Epithelial cell of prostate (primary cell): Measurements from ENCODE around the gene FDX1.

Source experiments
- DNase-seq: peaks from one replicate; pipeline ENCODE4 v3.0.0-alpha.2; 2011; ENCODE audit warnings: low read depth, low spot score
- H3K27ac ChIP-seq: fragments of 450-650 bp; 2 replicates; pipeline ENCODE4 v1.5.1; 2017; ENCODE audit warnings: mild to moderate bottlenecking

FDX1 gene

GRCh38 chr11:110455718-110456117 is 26.0 kb downstream of the FDX1 start:
- no peak for DNase-seq
- no peak overlapping the region for H3K27ac ChIP-seq

DNA sequence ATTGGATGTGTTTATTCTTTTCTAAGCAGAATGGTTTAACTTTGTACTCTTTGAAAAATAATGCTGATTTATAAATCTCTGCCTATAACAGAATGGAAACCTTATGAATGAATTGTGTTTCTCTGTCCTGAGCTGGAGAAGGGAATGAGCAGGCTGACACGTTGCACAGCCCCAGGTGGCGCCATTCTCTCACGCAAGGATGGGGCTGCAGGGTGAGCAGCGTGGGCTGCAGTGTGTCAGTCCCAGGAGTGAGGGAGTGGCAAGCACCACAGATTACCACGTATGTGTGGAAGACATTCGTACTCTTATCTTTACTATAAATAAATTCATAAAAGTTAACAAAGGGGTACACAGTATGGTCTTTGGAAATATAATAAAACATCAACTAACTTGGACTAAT is 33.4 kb downstream of the FDX1 start:
- DNase-seq: no peak
- no peak overlapping the region for H3K27ac ChIP-seq

DNA sequence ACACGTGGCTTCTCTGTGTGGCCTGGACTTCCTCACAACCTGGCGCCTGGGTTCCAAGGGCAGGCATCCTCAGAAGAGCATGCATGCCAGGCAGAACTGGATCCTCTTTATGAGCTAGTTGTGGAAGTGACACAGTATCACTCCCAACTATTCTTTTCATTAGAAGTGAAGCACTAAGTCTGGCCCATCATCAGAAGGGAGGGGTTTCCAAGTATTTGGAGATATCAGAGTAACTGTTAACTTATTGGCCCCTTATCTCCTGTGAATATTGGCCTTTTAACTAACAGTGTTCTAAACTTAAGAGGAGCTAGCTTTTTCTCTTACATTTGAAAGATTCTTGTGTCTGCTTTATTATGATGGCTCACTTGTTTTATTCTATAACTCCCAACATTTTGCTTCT is 35.5 kb downstream of the FDX1 start:
- no peak for DNase-seq
- H3K27ac ChIP-seq: no peak overlapping the region

DNA sequence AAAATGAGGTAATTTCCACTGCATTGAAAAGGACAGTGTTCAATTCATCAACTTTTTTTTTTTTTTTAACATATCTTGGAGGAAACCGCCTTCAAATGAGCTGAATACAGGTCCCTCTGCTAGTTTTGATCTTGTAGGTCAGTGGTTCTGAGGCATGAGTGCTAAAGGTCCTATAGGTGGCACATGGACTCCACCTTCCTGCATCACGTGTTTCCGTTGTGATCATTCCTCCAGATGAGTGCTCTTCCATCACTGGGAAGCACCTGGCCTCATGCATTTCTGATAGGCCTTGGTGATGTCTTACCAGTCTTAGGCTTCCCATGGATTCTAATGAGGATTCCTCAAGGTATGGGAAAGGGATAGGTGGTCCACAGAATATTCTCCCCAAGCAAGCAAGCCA is 37.8 kb downstream of the FDX1 start:
- no peak overlapping the region for H3K27ac ChIP-seq
- no peak for DNase-seq

GRCh38 chr11:110468121-110468520 is 38.4 kb downstream of the FDX1 start:
- H3K27ac ChIP-seq: no peak overlapping the region
- no peak for DNase-seq

DNA sequence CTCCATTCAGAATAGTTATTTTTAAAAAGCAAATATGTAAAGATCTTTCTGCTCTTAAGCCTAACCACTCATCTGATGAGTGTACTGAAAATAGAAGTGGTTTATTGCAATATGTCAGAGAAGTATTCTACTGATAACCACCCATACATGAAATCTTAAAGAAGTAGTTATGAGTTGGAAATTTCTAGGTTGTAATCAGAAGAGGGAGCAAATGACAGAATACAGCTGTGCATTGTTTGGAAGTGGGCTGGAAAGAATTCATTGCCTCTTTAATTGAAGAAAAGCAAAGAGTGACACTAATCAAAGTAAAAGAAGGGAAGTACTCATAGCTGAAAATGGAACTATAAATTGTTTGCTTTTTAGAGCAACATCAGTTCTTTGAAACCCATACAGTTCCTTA is 39.4 kb downstream of the FDX1 start:
- no peak for DNase-seq

GRCh38 chr11:110470716-110471115 is 41.0 kb downstream of the FDX1 start:
- DNase-seq: no peak
- H3K27ac ChIP-seq: no peak overlapping the region

More for the DNA sequence above, 39.4 kb downstream of the FDX1 start:
- H3K27ac ChIP-seq: no peak overlapping the region

DNA sequence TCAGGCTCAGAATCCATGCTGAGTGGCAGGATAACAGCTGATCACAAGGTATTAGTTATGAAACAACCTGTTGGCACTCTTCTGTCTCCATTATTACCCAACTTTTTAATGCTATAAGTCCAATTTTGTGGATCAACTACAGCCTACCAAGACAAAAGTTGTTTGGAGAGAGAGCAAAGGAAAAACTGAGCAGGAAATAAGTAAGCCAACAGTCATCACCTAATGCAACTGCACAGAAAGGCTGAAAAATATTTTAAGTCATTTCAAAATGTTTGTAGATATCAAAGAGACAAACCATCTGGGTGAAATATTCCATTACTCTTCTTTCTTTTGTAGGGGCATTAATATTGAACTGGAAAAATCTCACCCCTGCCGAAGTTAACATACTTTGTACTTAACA is 41.6 kb downstream of the FDX1 start:
- DNase-seq: no peak
- H3K27ac ChIP-seq: peak overlapping the region; percentile 28

DNA sequence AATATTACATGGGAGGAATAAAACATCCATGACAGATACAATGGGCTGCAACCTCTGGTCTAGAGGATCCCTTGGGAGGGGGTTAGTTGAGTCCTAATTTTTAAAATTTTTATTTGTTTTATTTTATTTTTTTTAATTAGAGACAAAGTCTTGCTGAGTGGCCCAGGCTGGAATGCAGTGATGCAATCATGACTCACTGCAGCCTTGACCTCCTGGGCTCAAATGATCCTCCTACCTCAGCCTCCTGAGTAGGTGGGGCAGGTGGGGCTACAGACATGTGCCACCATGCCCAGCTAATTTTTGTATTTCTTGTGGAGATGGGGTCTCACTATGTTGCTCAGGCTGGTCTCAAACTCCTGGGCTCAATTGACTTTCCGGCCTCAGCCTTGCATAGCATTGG is 43.1 kb downstream of the FDX1 start:
- H3K27ac ChIP-seq: no peak overlapping the region
- no peak for DNase-seq

DNA sequence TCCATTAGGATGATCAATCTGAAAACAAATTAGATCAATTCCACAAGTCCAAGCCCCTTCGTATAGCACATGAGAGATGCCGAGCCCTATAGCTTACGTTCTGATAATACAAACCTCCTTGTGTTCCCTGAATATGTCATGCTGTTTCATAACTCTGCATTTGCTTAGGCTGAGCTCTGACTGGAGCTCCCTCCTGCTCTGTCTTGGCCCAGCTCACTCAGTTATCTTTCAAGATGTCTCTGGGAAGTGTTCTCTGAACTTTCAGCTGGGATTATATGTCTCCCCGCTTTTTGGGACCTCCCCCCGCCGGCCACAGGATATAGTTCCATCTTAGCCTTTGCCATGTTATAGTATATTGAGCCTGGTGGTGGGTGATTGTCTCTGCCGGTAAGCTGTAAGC is 44.0 kb downstream of the FDX1 start:
- H3K27ac ChIP-seq: no peak overlapping the region

DNA sequence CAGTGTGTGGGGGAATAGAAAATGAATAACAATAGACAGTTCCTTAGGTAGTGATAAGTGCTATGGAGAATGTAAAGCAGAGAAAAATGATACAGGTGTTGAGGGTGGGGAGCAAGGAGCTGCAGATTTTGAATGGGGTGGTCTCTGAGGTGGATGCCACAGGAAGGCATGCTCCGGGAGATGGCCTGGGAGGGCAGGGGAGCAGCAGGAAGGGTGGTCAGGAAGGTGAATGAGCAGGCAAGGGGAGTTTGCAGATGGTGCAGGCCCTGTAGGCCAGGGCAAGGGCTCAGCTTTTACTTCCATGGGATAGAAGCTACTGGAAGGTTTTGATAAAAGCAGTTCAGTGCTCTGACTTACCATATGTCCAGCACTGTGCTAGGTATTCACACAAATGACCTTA is 44.8 kb downstream of the FDX1 start:
- H3K27ac ChIP-seq: no peak overlapping the region
- DNase-seq: no peak

More for the DNA sequence above, 44.0 kb downstream of the FDX1 start:
- DNase-seq: no peak

DNA sequence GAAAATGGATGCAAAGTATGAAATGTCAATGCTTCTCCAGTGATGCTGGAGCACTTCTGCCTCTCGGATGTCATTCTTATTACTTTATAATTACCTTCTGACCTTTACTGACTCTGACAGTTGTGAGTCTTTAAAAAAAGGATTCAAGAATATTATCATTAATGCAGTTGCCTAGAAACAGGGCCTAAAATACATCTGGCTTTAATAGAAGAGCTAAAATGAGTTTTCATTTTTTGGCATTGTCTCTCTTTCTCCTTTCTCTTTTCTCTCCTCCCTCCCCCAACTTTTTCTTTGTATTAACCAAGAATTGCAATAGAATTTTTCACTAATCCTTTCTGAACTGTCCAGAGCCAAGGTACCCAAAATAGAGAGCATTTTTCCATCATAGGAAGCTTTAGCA is 45.9 kb downstream of the FDX1 start:
- no peak for DNase-seq
- H3K27ac ChIP-seq: no peak overlapping the region

DNA sequence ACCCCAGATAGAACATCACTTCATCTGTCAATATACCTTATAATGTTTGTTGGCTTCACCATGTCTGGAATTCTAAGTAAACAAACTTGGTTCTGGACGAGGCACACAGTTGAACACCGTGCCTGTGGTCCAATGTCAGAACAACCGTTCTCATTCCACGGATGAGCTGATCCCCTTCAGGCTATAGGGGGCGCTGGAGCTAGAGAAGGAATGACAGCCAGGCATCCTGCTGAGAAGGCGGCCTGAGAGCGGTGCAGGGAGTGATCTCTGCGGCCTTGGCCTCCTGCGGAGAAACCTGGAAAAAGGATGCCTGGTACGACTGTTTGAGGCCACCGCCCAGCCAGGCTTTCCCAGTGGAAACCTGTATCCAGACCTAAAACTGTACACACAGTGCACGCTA is 48.7 kb downstream of the FDX1 start:
- DNase-seq: no peak
- H3K27ac ChIP-seq: no peak overlapping the region

GRCh38 chr11:110479108-110480101 is 49.7 kb downstream of the FDX1 start:
- no peak for DNase-seq

GRCh38 chr11:110481523-110481922 is 51.8 kb downstream of the FDX1 start:
- no peak for DNase-seq
- no peak overlapping the region for H3K27ac ChIP-seq

More at GRCh38 chr11:110479108-110480101, 49.7 kb downstream of the FDX1 start:
- H3K27ac ChIP-seq: no peak overlapping the region

GRCh38 chr11:110486156-110486555 is 56.4 kb downstream of the FDX1 start:
- DNase-seq: no peak
- H3K27ac ChIP-seq: no peak overlapping the region

GRCh38 chr11:110488446-110488845 is 58.7 kb downstream of the FDX1 start:
- H3K27ac ChIP-seq: no peak overlapping the region
- DNase-seq: no peak

GRCh38 chr11:110490886-110491285 is 61.1 kb downstream of the FDX1 start:
- no peak for DNase-seq
- H3K27ac ChIP-seq: no peak overlapping the region

DNA sequence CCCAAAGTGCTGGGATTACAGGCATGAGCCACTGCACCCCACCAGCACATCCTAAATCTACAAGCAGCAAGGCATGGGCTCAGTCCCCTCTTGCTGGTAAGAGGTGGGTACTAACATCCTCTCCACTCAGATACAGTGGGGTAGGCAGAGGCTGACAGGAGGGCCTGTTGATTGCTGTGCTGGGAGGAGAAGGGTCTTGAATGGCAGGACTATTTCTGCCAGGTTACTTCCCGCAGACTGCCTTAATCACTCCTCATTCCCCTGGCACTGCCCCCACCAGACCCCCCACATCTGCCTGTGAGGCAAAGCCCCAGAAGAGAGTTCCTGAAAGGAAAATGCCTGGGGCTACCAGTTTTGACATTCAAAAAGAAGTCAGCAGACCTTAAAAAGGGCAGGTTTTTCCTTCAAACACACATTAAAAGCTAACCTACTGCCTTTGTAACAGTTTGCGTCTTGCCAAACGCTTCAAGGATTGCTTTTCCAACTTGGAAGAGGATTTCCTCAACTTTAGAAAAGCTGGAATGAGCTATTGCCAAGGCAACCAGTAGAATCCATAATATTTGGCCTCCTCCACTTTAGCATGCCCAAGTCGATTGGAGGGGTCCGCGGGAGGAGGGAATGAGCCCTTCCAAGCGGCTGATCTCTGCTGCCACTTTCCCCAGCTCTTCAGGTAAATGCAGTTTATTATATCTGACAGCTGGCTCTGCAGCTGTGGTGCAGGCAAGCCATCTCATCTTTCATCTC is 62.0 kb downstream of the FDX1 start:
- DNase-seq: no peak
- no peak overlapping the region for H3K27ac ChIP-seq

DNA sequence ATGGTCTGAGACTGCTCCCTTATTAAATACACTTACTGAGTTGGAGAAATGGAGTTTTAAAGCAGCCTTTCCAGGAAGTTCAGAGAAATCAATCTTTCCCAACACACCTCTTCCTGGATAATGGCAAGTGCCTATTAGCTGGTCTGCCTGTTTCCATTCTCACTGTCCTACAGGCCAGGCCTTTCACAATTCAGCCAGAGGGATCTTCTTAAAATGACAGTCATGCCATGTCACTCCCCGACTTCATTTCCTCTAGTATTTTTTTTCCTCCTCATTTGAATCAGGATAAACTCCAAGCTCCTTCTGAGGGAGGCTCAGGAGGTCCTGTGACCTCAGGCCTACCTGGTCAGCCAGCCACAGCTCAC is 62.6 kb downstream of the FDX1 start:
- DNase-seq: no peak
- H3K27ac ChIP-seq: no peak overlapping the region

GRCh38 chr11:110493346-110493745 is 63.6 kb downstream of the FDX1 start:
- H3K27ac ChIP-seq: no peak overlapping the region
- DNase-seq: no peak
